Spleen (tissue), 7 donors: ENCODE measurements around the gene TM4SF18.

Experiments
- POLR2AphosphoS5 ChIP-seq, 3 donors: sonication (generic); formaldehyde crosslinking; IDR thresholded peaks; one replicate each; pipeline ENCODE4 v1.5.1; 2017; ENCODE audit warnings: antibody characterized with exemption in 3 of 3
- TF ChIP-seq, protein P1 (sequence below), 11 experiments: fragments of 200-600 bp in 7 of 11; fragments of 450-650 bp in 4 of 11; sonication (generic) in 4 of 11; IDR thresholded peaks in 8 of 11; conservative IDR thresholded peaks in 3 of 11; 1 replicate in 7 of 11; 2 replicates in 4 of 11; pipeline versions ENCODE4 v1.4.0 to v1.8.0; 2016 to 2021; ENCODE audit warnings: antibody characterized with exemption in 11 of 11, inconsistent platforms in 4 of 11, mild to moderate bottlenecking in 1 of 11
- donor health status: DM: no; HTN: no; CAD: no; lungs with moderate emphysema.
- donor health status: DM: no; HTN: no; CAD: no.
- donor health status: DM: no; HTN: no; CAD: no.

DNA sequence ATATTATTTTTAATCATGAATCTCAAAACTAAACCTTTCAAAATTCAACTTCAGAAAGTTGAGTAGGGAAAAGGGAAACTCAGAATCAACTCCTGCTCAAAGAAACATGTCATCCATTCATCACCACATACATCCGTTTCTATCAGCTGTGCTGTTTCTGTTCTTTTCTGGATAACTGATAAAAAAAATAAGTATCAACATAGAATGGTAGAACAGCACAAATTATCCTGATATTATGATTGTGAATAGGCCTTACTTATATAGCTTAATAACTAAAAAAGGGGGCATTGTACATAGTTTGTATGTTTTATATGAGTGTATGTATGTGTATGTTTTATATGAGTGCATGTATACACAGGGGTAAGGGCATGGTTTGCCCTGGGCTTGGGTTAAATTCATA, 41.0 kb upstream of the TM4SF18 start:
- no peak for TF ChIP-seq POLR2AphosphoS5 (IDR thresholded peaks at IDR 0.05)
- TF ChIP-seq, protein P1, sequence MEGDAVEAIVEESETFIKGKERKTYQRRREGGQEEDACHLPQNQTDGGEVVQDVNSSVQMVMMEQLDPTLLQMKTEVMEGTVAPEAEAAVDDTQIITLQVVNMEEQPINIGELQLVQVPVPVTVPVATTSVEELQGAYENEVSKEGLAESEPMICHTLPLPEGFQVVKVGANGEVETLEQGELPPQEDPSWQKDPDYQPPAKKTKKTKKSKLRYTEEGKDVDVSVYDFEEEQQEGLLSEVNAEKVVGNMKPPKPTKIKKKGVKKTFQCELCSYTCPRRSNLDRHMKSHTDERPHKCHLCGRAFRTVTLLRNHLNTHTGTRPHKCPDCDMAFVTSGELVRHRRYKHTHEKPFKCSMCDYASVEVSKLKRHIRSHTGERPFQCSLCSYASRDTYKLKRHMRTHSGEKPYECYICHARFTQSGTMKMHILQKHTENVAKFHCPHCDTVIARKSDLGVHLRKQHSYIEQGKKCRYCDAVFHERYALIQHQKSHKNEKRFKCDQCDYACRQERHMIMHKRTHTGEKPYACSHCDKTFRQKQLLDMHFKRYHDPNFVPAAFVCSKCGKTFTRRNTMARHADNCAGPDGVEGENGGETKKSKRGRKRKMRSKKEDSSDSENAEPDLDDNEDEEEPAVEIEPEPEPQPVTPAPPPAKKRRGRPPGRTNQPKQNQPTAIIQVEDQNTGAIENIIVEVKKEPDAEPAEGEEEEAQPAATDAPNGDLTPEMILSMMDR (IDR thresholded peaks at IDR 0.05 in 8 of 11, conservative IDR thresholded peaks at IDR 0.05 in 3 of 11) = no peak
